SK-N-SH treated with all-trans-retinoic acid at 6 μM for 48 hours (cell line): Measurements from ENCODE around the gene CAPS2.

Experiments used
- CSDC2 ChIP-seq: fragments of 250-450 bp; sonication (Bioruptor Pico); IDR thresholded peaks from 2 replicates; pipeline ENCODE4 v1.5.0; 2020; ENCODE audit warnings: mild to moderate bottlenecking, moderate library complexity
- ISL1 ChIP-seq: fragments of 250-450 bp; sonication (Bioruptor Pico); IDR thresholded peaks from 2 replicates; pipeline ENCODE4 v2.1.2; 2022; ENCODE audit warnings: mild to moderate bottlenecking, moderate library complexity
- RARB ChIP-seq: fragments of 250-450 bp; sonication (Bioruptor Pico); IDR thresholded peaks from 2 replicates; pipeline ENCODE4 v1.8.0; 2021; ENCODE audit warnings: mild to moderate bottlenecking, moderate library complexity
- ZC3H10 ChIP-seq: fragments of 250-450 bp; sonication (Bioruptor Pico); IDR thresholded peaks from 2 replicates; pipeline ENCODE4 v1.5.1; 2021; ENCODE audit warnings: mild to moderate bottlenecking, moderate library complexity
- ZFP3 ChIP-seq: fragments of 250-450 bp; sonication (Bioruptor Pico); IDR thresholded peaks from 2 replicates; pipeline ENCODE4 v1.5.0; 2020; ENCODE audit warnings: mild to moderate bottlenecking, moderate library complexity
- ZFP30 ChIP-seq: fragments of 450-650 bp; formaldehyde crosslinking; IDR thresholded peaks from 2 replicates; pipeline ENCODE4 v1.5.0; 2022; ENCODE audit warnings: mild to moderate bottlenecking, moderate library complexity
- ZNF565 ChIP-seq: fragments of 450-650 bp; formaldehyde crosslinking; conservative IDR thresholded peaks from 2 replicates; pipeline ENCODE4 v1.5.0; 2020; ENCODE audit warnings: low read depth, mild to moderate bottlenecking, moderate library complexity
- ZNF70 ChIP-seq: fragments of 450-650 bp; formaldehyde crosslinking; IDR thresholded peaks from 2 replicates; pipeline ENCODE4 v1.5.0; 2020; ENCODE audit warnings: mild to moderate bottlenecking, moderate library complexity
- TF ChIP-seq, protein P1 (sequence below): fragments of 250-450 bp; sonication (Bioruptor Pico); IDR thresholded peaks from 2 replicates; pipeline ENCODE4 v1.8.0; 2021; ENCODE audit warnings: low read depth, mild to moderate bottlenecking, moderate library complexity, borderline replicate concordance

DNA sequence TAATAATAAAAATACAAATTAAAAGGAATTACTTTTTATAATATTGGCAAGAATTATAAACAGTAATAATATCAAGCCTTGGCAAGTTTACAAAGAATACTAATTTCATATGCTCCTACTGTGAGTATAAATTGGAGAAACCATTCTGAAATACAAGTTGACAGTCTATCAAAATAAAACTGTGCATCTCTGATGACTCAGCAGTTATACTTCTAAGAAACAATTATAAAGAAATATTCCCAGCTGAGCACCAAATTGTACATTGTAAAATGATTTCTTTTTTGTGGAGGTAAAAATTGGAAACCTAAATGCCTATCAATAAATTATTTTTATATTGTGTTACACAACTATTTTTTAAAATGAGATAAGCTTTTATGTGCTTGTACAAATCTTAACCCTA lies 85.0 kb downstream of the CAPS2 start:
- TF ChIP-seq ZFP30 (CRISPR knock-in tag) (no peak), RARB (CRISPR knock-in tag) (no peak), ZFP3 (CRISPR knock-in tag) (no peak), ZNF565 (CRISPR knock-in tag) (no peak), ZNF70 (CRISPR knock-in tag) (no peak), CSDC2 (CRISPR knock-in tag) (no peak), ISL1 (CRISPR knock-in tag) (no peak), ZC3H10 (no peak)
- TF ChIP-seq, protein P1, sequence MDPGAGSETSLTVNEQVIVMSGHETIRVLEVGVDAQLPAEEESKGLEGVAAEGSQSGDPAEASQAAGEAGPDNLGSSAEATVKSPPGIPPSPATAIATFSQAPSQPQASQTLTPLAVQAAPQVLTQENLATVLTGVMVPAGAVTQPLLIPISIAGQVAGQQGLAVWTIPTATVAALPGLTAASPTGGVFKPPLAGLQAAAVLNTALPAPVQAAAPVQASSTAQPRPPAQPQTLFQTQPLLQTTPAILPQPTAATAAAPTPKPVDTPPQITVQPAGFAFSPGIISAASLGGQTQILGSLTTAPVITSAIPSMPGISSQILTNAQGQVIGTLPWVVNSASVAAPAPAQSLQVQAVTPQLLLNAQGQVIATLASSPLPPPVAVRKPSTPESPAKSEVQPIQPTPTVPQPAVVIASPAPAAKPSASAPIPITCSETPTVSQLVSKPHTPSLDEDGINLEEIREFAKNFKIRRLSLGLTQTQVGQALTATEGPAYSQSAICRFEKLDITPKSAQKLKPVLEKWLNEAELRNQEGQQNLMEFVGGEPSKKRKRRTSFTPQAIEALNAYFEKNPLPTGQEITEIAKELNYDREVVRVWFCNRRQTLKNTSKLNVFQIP (CRISPR knock-in tag), result no peak
